NCI-H345 treated with DMSO at 0.1 percent for 48 hours (cell line): ENCODE results near the gene KIR2DL1.
"Not testable (repeated sequence)": the region's sequence is repeated elsewhere in the genome, so short reads cannot be mapped to it uniquely, and the experiment has no call there.

Source experiments
- DNase-seq: peaks from one replicate; lab custom pipeline; 2025; ENCODE audit not compliant: unreplicated experiment; lab: John Stamatoyannopoulos, UW

Gene KIR2DL1

DNA sequence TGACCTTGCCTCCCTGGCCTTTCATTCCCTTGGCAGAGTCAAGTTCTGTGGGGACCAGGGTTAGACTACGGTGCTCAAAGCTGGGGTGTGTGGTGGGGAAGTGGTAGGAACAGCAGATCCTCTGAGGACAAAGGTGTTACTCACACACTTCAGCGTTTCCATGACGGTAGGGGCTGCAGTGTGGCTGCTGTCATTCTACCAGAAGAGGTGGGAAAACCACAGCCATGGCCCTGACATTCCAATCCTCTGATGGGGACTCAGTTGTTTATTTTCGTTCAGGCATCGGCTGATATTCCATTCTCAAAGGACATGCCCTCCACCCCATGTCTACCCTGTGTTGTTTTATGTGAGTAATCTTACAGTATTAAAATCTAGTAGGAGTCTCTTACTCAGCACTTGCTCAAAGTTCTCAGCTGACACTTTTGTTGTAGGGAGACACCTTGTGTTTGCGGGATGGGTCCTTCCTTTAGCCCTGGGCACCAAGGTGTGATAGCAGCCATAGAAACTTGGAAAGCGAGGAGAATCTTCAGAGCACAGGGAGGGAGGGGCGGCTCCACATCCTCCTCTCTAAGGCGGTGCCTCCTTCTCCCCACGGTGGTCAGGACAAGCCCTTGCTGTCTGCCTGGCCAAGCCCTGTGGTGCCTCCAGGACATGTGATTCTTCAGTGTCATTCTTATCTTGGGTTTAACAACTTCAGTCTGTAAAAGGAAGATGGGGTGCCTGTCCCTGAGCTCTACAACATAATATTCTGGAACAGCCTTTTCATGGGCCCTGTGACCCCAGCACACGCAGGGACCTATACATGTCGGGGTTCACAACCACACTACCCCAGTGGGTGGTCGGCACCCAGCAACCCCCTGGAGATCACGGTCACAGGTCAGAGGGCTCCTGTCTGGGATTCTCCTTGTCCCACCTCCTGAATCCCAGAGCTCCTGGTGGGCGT is 1.7 kb downstream of the KIR2DL1 start:
- DNase-seq: not testable (repeated sequence)

GRCh38 chr19:54772666-54773065 is 3.1 kb downstream of the KIR2DL1 start:
- not testable (repeated sequence) for DNase-seq

DNA sequence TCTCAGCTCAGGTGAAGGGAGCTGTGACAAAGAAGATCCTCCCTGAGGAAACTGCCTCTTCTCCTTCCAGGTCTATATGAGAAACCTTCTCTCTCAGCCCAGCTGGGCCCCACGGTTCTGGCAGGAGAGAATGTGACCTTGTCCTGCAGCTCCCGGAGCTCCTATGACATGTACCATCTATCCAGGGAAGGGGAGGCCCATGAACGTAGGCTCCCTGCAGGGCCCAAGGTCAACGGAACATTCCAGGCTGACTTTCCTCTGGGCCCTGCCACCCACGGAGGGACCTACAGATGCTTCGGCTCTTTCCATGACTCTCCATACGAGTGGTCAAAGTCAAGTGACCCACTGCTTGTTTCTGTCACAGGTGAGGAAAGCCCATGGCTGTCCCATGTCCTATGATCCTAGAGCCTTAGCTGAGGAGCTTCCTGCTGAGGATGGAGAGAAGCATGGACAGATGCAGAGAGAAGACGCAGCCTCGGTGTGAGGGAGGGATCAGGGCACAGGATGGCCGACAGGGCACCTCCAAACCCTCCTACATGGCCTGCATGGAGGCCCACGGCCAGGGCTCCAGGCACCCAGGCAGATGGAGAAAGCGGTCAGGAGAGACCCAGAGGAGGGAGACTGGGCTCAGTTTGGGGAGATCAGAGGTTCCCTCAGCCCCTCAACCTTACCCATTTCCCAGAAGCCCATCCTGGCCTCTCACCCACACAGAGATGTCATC is 5.7 kb downstream of the KIR2DL1 start:
- DNase-seq: not testable (repeated sequence)

DNA sequence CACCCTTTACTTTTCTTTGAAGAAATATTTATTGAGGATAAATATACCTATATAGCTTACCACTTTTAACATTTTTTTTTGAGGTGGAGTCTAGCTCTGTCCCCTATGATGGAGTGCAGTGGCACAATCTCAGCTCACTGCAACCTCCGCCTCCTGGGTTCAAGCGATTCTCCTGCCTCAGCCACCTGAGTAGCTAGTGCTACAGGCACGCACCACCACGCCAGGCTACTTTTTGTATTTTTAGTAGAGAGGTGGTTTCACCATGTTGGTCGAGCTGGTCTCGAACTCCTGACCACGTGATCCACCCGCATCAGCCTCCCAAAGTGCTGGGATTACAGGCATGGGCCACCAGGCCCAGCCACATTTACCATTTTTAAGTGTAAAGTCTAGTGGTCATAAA is 6.2 kb downstream of the KIR2DL1 start:
- not testable (repeated sequence) for DNase-seq

- DNase-seq: not testable (repeated sequence)
These were observed 8.3 kb downstream of the KIR2DL1 start for GRCh38 chr19:54777851-54778250.

DNA sequence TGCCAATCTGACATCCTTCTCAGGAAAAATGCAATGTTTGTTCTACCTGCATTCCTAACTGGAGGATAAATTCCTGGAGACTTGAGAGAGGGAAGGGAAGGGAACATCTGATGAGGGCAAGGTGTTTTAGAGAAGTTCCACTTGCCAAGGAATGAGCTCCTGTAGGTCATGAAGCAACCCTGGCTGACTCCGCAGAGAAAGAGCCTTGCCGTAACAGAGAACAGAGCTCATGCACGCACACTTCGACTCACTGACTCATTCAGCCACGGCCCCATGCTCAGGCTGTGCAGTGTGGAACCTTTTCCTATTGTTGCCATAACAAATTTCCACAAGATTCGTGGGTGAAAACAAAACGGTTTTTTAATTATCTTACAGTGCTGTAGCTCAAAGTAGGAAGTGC is 9.3 kb downstream of the KIR2DL1 start:
- DNase-seq: not testable (repeated sequence)

DNA sequence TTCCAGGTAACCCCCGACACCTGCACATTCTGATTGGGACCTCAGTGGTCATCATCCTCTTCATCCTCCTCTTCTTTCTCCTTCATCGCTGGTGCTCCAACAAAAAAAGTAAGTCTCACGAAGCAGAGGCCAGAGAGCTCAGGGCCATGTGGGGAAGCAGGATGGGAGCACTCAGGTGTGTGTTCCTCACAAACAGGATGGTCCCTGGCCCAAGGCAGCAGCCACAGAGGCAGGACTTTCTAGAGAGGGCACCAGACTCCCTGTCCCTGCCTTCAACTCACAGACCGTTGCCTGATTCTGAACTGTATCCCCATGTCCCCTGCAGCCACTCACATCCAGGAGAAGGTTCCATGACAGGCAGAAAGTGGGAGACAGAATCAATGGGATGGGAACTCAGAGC is 13.3 kb downstream of the KIR2DL1 start:
- not testable (repeated sequence) for DNase-seq

DNA sequence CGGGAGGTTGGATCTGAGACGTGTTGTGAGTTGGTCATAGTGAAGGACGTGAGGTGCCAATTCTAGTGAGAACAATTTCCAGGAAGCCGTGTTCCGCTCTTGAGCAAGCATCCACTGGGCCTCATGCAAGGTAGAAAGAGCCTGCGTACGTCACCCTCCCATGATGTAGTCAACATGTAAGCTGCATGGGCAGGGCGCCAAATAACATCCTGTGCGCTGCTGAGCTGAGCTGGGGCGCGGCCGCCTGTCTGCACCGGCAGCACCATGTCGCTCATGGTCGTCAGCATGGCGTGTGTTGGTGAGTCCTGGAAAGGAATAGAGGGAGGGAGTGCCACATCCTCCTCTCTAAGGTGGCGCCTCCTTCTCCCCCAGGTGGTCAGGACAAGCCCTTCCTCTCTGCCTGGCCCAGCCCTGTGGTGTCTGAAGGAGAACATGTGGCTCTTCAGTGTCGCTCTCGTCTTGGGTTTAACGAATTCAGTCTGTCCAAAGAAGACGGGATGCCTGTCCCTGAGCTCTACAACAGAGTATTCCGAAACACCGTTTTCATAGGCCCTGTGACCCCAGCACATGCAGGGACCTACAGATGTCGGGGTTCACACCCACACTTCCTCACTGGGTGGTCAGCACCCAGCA is 16.6 kb downstream of the KIR2DL1 start:
- not testable (repeated sequence) for DNase-seq

DNA sequence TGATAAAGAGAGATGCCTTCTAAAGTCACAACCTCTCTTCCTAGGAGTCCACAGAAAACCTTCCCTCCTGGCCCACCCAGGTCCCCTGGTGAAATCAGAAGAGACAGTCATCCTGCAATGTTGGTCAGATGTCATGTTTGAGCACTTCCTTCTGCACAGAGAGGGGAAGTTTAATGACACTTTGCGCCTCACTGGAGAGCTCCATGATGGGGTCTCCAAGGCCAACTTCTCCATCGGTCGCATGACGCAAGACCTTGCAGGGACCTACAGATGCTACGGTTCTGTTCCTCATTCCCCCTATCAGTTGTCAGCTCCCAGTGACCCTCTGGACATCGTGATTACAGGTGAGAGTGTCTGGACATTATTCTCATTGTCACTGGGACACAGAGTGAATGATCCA is 18.6 kb downstream of the KIR2DL1 start:
- not testable (repeated sequence) for DNase-seq

DNA sequence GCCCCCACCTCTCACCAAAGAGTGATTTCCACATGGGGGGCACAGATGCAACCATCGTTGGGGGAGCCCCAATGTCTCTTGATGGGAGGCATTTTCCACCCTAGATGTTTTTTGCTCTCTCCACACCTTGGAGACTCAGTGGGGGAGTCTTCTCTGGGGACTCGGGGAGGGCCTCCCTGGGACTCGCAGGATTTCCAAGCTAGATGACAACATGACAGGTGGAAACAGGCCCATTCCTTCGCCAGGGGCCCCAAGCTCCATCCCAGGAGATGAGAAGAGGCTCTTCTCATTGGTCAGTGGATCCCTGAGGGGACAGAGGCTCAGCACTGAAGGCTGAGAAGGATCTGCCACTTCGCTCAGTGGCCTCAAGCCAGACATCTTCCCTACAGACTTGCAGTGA is 21.1 kb downstream of the KIR2DL1 start:
- no peak for DNase-seq

DNA sequence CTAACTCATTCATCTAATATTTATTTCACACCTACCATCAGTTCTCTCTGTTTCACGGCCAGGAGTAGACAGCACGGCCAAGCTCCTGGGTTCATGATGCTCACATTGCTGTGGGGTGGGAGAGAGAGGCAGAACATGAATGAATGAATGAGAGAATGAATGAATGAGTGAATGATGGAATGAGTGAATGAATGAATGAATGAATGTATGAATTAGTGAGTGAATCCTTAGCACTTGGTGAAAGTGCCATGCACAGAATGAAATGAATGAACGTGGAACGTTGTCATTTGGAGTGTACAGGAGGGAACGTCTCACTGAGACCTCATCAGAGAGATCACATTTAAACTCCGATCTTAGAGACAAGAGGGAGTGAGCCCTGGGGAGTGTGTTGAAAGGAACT is 21.9 kb downstream of the KIR2DL1 start:
- DNase-seq: no peak

- no peak for DNase-seq
These were observed 23.2 kb downstream of the KIR2DL1 start for GRCh38 chr19:54792814-54793213.

DNA sequence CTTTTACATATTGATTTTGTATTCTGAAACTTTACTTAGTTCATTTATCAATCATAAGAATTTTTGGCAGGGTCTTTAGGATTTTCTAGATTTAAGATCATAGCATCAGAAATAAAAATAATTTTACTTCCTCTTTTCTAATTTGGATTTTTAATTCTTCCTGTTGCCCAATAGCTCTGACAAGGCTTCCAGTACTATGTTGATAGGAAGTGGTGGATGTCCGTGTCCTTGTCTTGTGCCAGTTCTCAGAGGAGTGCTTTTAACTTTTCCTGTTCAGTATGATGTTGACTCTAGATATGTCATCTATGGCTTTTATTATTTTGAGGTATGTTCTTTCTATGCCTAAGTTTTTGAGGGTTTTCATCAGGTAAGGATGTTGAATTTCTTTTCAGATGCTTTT is 26.2 kb downstream of the KIR2DL1 start:
- DNase-seq: no peak

DNA sequence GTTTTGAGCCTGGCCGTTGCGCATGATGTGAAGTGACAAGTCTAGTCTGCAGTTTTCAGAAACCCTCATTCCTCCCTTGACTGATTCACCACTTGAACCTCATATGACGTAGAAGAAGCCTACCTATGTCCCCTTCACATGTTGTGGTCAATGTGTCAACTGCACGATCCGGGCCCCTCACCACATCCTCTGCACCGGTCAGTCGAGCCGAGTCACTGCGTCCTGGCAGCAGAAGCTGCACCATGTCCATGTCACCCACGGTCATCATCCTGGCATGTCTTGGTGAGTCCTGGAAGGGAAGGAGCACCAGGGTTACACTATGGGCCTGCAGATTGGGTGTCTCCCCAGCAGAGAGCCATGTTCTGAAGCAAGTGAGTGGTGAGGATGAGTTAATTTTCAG is 33.8 kb downstream of the KIR2DL1 start, which contains the start of gene KIR2DL4:
Gene KIR2DL4 (plus strand): TSS at position 201 of the 400 bp plus-strand sequence. CDS start 42 bp downstream, at position 243.
- no peak for DNase-seq

GRCh38 chr19:54804101-54804500 is 34.5 kb downstream of the KIR2DL1 start:
- no peak for DNase-seq

GRCh38 chr19:54804571-54804970 is 35.0 kb downstream of the KIR2DL1 start:
- DNase-seq: no peak

- no peak for DNase-seq
These were observed 36.3 kb downstream of the KIR2DL1 start for GRCh38 chr19:54805665-54806515.

- DNase-seq: no peak
These were observed 36.9 kb downstream of the KIR2DL1 start for GRCh38 chr19:54806516-54806838.

- not testable (repeated sequence) for DNase-seq
These were observed 45.0 kb downstream of the KIR2DL1 start for GRCh38 chr19:54814571-54814970.

DNA sequence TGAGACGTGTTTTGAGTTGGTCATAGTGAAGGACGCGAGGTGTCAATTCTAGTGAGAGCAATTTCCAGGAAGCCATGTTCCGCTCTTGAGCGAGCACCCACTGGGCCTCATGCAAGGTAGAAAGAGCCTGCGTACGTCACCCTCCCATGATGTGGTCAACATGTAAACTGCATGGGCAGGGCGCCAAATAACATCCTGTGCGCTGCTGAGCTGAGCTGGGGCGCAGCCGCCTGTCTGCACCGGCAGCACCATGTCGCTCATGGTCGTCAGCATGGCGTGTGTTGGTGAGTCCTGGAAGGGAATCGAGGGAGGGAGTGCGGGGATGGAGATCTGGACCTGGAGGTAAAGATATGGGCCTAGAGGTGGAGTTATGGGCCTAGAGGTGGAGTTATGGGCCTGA is 46.7 kb downstream of the KIR2DL1 start, which contains the start of gene KIR3DL1:
Gene KIR3DL1 (plus strand): TSS at position 218 of the 400 bp plus-strand sequence.
- DNase-seq: not testable (repeated sequence)
